Measurements from ENCODE around the gene RNASE13. TPM values are rescaled to one million over a fixed set of nuclear protein-coding genes. Genes with fewer than 3 reads are reported as not detected.
"Not testable (repeated sequence)": the region's sequence is repeated elsewhere in the genome, so short reads cannot be mapped to it uniquely, and the experiment has no call there.

The RNASE13 gene
- total RNA-seq, 1 donor from 2014 or later, result not detected

- H3K36me3 Mint-ChIP-seq (ENCODE audit: low read depth, unreplicated experiment), result peaks cover 23% of the 10 kb centered on the region
- peaks cover 17% of the 10 kb centered on the region for H3K4me1 Mint-ChIP-seq (ENCODE audit: unreplicated experiment)
- TF ChIP-seq, protein P1, sequence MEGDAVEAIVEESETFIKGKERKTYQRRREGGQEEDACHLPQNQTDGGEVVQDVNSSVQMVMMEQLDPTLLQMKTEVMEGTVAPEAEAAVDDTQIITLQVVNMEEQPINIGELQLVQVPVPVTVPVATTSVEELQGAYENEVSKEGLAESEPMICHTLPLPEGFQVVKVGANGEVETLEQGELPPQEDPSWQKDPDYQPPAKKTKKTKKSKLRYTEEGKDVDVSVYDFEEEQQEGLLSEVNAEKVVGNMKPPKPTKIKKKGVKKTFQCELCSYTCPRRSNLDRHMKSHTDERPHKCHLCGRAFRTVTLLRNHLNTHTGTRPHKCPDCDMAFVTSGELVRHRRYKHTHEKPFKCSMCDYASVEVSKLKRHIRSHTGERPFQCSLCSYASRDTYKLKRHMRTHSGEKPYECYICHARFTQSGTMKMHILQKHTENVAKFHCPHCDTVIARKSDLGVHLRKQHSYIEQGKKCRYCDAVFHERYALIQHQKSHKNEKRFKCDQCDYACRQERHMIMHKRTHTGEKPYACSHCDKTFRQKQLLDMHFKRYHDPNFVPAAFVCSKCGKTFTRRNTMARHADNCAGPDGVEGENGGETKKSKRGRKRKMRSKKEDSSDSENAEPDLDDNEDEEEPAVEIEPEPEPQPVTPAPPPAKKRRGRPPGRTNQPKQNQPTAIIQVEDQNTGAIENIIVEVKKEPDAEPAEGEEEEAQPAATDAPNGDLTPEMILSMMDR (IDR thresholded peaks at IDR 0.05; ENCODE audit: unreplicated experiment), result no peak
- no peak overlapping the region for H3K27ac Mint-ChIP-seq (ENCODE audit: unreplicated experiment)
- no peaks in the 10 kb centered on the region for H3K9me3 Mint-ChIP-seq (ENCODE audit: unreplicated experiment)
- no peaks in the 10 kb centered on the region for H3K27me3 Mint-ChIP-seq (ENCODE audit: unreplicated experiment)
- DNase-seq (ENCODE audit: low spot score), result no peak
- H3K4me3 Mint-ChIP-seq (ENCODE audit: unreplicated experiment), result no peak overlapping the region
These were observed 38.1 kb downstream of the RNASE13 start for GRCh38 chr14:20996521-20996920.

GRCh38 chr14:20989787-20990600, 44.6 kb downstream of the RNASE13 start, which contains the start of gene METTL17:
METTL17 (plus strand) TSS chr14:20989980; CDS start chr14:20990003, 23 bp downstream.
- Mint-ChIP-seq H3K27ac (ENCODE audit: unreplicated experiment) (peak within 1 kb of the TSS; percentile 82), H3K36me3 (ENCODE audit: low read depth, unreplicated experiment) (peaks cover 15% of the 10 kb centered on the region), H3K4me3 (ENCODE audit: unreplicated experiment) (peak within 1 kb of the TSS; percentile 90), H3K27me3 (ENCODE audit: unreplicated experiment) (peaks cover 5% of the 10 kb centered on the region), H3K4me1 (ENCODE audit: unreplicated experiment) (peaks cover 15% of the 10 kb centered on the region), H3K9me3 (ENCODE audit: unreplicated experiment) (no peaks in the 10 kb centered on the region)
- peak; percentile 74 for DNase-seq (ENCODE audit: low spot score)
- TF ChIP-seq, protein P1 (IDR thresholded peaks at IDR 0.05; ENCODE audit: unreplicated experiment), result no peak

DNA sequence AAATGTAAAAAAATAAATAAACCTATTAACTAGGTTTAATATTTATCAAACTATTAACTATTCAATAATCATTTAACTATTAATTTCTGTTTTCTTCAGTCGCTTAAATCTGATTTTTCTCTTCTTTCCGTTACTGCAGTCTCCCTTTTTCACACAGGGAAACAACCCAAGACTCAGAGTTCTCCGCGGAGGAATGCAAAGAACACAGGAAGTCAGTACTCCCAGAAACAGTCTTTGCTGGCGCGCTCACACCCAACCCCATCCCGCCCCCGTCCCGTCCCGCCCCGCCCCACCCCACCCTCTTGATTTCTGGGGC, 45.2 kb downstream of the RNASE13 start:
- Mint-ChIP-seq H3K27me3 (ENCODE audit: unreplicated experiment) (peaks cover 5% of the 10 kb centered on the region), H3K4me1 (ENCODE audit: unreplicated experiment) (peaks cover 17% of the 10 kb centered on the region), H3K27ac (ENCODE audit: unreplicated experiment) (no peak overlapping the region), H3K4me3 (ENCODE audit: unreplicated experiment) (peak overlapping the region; percentile 79), H3K9me3 (ENCODE audit: unreplicated experiment) (no peaks in the 10 kb centered on the region), H3K36me3 (ENCODE audit: low read depth, unreplicated experiment) (peaks cover 11% of the 10 kb centered on the region)
- no peak for DNase-seq (ENCODE audit: low spot score)
- TF ChIP-seq, protein P1 (IDR thresholded peaks at IDR 0.05; ENCODE audit: unreplicated experiment), result no peak

DNA sequence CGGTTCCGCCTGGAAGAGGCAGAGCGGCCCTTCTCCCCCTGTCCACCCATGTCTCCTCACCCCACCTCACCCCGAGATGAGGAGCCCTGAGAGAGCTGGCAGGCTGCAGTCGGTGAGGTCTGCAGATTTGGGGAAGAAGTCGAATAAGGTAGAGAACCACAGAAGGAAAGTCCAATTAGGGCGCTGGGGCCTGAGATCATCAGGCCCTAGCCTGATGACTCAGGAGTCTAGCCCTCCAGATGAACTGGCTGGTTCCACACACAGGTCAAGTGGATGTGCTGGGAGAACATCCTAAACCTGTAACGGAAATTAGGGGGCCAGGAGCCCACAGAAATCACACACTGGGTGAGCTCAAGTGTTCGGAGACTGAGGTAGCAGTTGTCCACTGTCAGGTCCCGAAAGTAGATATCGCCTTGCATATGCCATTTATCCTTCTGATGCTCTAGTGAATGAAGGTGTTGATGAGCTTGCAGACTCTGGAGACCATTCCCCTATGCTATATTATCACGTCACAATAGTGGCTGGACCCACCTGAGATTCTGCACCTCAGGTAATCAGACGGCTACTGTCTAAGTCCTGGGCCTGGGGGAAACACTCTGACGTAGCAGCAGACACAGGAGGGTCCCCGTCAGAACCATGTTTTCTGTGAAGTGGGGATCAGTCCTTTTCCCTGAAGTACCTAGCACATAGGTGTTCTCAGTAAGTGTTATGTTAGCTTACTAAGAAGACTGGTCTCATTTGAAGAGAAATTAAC, 45.7 kb downstream of the RNASE13 start:
- peaks cover 21% of the 10 kb centered on the region for H3K4me1 Mint-ChIP-seq (ENCODE audit: unreplicated experiment)
- H3K27me3 Mint-ChIP-seq (ENCODE audit: unreplicated experiment), result peaks cover 5% of the 10 kb centered on the region
- H3K36me3 Mint-ChIP-seq (ENCODE audit: low read depth, unreplicated experiment), result peaks cover 10% of the 10 kb centered on the region
- H3K4me3 Mint-ChIP-seq (ENCODE audit: unreplicated experiment), result peak overlapping the region; percentile 56
- peak overlapping the region; percentile 67 for H3K27ac Mint-ChIP-seq (ENCODE audit: unreplicated experiment)
- H3K9me3 Mint-ChIP-seq (ENCODE audit: unreplicated experiment), result no peaks in the 10 kb centered on the region
- TF ChIP-seq, protein P1 (IDR thresholded peaks at IDR 0.05; ENCODE audit: unreplicated experiment), result no peak
- no peak for DNase-seq (ENCODE audit: low spot score)

- DNase-seq (ENCODE audit: low spot score), result no peak
- no peak overlapping the region for H3K27ac Mint-ChIP-seq (ENCODE audit: unreplicated experiment)
- TF ChIP-seq, protein P1 (IDR thresholded peaks at IDR 0.05; ENCODE audit: unreplicated experiment), result no peak
- peaks cover 26% of the 10 kb centered on the region for H3K4me1 Mint-ChIP-seq (ENCODE audit: unreplicated experiment)
- peaks cover 5% of the 10 kb centered on the region for H3K27me3 Mint-ChIP-seq (ENCODE audit: unreplicated experiment)
- H3K36me3 Mint-ChIP-seq (ENCODE audit: low read depth, unreplicated experiment), result peaks cover under 1% of the 10 kb centered on the region
- H3K4me3 Mint-ChIP-seq (ENCODE audit: unreplicated experiment), result no peak overlapping the region
- H3K9me3 Mint-ChIP-seq (ENCODE audit: unreplicated experiment), result no peaks in the 10 kb centered on the region
These were observed 47.8 kb downstream of the RNASE13 start for GRCh38 chr14:20986811-20987210.

DNA sequence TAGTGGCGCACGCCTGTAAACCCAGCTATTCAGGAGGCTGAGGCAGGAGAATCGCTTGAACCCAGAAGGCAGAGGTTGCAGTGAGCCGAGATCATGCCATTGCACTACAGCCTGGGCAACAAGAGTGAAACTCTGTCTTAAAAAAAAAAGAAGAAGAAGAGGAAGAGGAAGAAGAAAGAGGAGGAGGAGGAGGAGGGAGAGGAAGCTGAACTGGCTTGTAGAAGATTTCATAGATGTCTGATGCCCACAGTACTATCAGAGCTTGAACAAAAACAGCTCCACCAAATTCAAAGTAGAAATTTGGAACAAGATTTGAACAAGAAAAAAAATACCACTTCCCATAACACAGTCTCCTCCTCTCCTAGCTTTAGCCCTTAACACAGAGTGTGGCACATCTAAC, 49.0 kb downstream of the RNASE13 start:
- H3K36me3 Mint-ChIP-seq (ENCODE audit: low read depth, unreplicated experiment); H3K27ac Mint-ChIP-seq (ENCODE audit: unreplicated experiment); H3K9me3 Mint-ChIP-seq (ENCODE audit: unreplicated experiment); DNase-seq (ENCODE audit: low spot score); H3K27me3 Mint-ChIP-seq (ENCODE audit: unreplicated experiment); H3K4me3 Mint-ChIP-seq (ENCODE audit: unreplicated experiment): not testable (repeated sequence)
- H3K4me1 Mint-ChIP-seq (ENCODE audit: unreplicated experiment), result peaks cover 24% of the 10 kb centered on the region

All from endothelial cell (in vitro differentiated cells).